Neural crest cell (in vitro differentiated cells): ENCODE results near the gene AS3MT. TPM values are rescaled to one million over a fixed set of nuclear protein-coding genes. Genes with fewer than 3 reads are reported as not detected.

Experiments
- DNase-seq: peaks from one replicate; pipeline ENCODE4 v3.0.0; 2021; ENCODE audit warnings: low read depth, mixed read lengths, low spot score
- H3K27ac Mint-ChIP-seq: one replicate; pipeline ENCODE4 v1.8.0; 2021; ENCODE audit warnings: mild to moderate bottlenecking, mixed read lengths; ENCODE audit not compliant: unreplicated experiment
- H3K27me3 Mint-ChIP-seq: 2 replicates; pipeline ENCODE4 v1.8.0; 2021; ENCODE audit warnings: low read depth, mild to moderate bottlenecking, mixed read lengths
- H3K36me3 Mint-ChIP-seq: 2 replicates; pipeline ENCODE4 v1.8.0; 2021; ENCODE audit warnings: low read depth, mild to moderate bottlenecking, mixed read lengths
- H3K4me1 Mint-ChIP-seq: 2 replicates; pipeline ENCODE4 v1.8.0; 2021; ENCODE audit warnings: mixed read lengths
- H3K4me3 Mint-ChIP-seq: one replicate; pipeline ENCODE4 v1.8.0; 2021; ENCODE audit warnings: mild to moderate bottlenecking, mixed read lengths
- H3K9me3 Mint-ChIP-seq: 2 replicates; pipeline ENCODE4 v1.8.0; 2021; ENCODE audit warnings: mixed read lengths
- total RNA-seq: library from RNA; stranded (reverse); gene quantifications from 2 replicates; pipeline ENCODE4 v1.2.1, GENCODE V29; 2021
- TF ChIP-seq, protein P1 (sequence below): fragments of 200-600 bp; sonication (generic); conservative IDR thresholded peaks from 2 replicates; pipeline ENCODE4 v1.5.0; 2021; ENCODE audit warnings: antibody characterized with exemption, mild to moderate bottlenecking

The AS3MT gene
- total RNA-seq, 1 donor from 2014 or later, result 10.4 TPM

DNA sequence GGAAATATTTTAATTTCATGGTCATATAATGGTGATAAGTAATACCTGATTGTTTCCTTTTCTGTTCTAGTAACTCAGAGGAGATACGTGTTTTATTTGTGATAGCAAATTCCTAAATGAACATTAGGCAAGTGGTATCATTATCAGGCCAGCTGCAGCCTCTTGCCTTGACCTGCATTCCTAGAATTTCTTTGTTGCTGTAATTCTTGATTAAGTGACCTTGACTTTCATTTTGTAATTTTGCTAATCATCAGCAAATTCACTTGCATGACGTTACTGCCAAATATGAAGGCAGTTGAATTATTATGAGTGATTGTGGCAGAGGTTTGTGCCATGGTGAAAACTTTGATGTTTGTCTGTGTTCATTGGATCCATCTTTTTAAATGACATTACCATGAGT lies 5.6 kb upstream of the AS3MT start:
- TF ChIP-seq, protein P1, sequence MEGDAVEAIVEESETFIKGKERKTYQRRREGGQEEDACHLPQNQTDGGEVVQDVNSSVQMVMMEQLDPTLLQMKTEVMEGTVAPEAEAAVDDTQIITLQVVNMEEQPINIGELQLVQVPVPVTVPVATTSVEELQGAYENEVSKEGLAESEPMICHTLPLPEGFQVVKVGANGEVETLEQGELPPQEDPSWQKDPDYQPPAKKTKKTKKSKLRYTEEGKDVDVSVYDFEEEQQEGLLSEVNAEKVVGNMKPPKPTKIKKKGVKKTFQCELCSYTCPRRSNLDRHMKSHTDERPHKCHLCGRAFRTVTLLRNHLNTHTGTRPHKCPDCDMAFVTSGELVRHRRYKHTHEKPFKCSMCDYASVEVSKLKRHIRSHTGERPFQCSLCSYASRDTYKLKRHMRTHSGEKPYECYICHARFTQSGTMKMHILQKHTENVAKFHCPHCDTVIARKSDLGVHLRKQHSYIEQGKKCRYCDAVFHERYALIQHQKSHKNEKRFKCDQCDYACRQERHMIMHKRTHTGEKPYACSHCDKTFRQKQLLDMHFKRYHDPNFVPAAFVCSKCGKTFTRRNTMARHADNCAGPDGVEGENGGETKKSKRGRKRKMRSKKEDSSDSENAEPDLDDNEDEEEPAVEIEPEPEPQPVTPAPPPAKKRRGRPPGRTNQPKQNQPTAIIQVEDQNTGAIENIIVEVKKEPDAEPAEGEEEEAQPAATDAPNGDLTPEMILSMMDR, result no peak
- Mint-ChIP-seq H3K36me3 (no peaks in the 10 kb centered on the region), H3K27ac (no peak overlapping the region), H3K4me1 (peaks cover under 1% of the 10 kb centered on the region), H3K9me3 (no peaks in the 10 kb centered on the region), H3K4me3 (no peak overlapping the region), H3K27me3 (no peaks in the 10 kb centered on the region)
- DNase-seq, result no peak

DNA sequence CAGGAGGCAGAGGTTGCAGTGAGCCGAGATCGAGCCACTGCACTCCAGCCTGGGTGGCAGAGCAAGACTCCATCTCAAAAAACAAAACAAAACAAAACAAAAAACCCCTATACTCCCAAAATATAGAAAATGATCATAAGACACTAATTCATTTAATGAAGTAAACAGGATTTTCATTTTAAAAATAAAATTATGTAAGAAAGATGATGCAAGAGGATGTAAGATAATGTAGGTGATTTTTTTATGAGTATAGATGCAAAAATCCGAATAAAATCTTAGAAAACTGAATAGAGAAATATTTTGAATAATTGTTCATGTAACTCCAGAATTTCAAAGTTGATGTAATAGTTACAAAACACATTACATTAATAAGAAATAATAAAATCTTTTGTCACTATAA lies 3.6 kb upstream of the AS3MT start:
- TF ChIP-seq, protein P1, result no peak

DNA sequence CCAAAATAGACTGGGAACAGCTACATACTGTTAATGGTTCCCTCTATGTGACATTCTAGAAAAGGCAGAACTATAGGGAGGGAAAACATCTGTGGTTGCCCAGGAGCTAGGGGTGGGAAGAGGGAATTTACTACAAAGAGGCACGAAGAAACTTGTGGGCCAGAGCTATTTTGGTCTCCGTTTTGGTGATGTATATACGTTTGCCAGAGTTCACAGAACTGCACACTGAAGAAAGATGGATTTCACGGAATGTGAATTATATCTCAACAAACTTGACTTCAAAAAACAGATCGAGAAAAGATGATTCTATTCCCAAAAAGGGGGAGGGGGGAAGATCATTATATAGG lies 386 bp upstream of the AS3MT start:
- TF ChIP-seq, protein P1, result no peak
- peak overlapping the region; percentile 76 for H3K27ac Mint-ChIP-seq
- no peaks in the 10 kb centered on the region for H3K27me3 Mint-ChIP-seq
- peaks cover 2% of the 10 kb centered on the region for H3K9me3 Mint-ChIP-seq
- DNase-seq, result no peak
- peak overlapping the region; percentile 90 for H3K4me3 Mint-ChIP-seq
- peaks cover 20% of the 10 kb centered on the region for H3K4me1 Mint-ChIP-seq
- no peaks in the 10 kb centered on the region for H3K36me3 Mint-ChIP-seq

More for the DNA sequence above, 3.6 kb upstream of the AS3MT start:
- H3K4me3 Mint-ChIP-seq, result no peak overlapping the region
- no peaks in the 10 kb centered on the region for H3K36me3 Mint-ChIP-seq
- no peak for DNase-seq
- H3K27me3 Mint-ChIP-seq, result no peaks in the 10 kb centered on the region
- H3K4me1 Mint-ChIP-seq, result peaks cover 18% of the 10 kb centered on the region
- no peaks in the 10 kb centered on the region for H3K9me3 Mint-ChIP-seq
- H3K27ac Mint-ChIP-seq, result no peak overlapping the region

DNA sequence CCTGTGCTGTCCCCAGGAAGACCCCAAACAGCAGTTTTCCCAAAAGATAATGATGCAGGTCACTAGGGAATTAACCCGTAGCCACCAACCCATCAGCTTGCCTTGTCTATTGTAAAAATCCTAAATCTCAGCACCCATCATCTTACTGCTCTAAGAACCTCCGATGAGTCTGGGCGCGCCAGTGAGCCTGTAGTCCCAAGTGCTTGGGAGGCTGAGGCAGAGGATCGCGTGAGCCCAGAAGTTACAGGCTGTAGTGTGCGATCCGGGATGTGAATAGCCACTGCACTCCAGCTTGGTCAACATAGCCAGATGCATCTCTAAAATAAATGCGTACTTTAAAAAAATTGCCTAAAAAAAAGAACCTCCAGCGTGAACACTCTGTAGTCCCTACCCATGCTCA lies 951 bp downstream of the AS3MT start:
- TF ChIP-seq, protein P1, result no peak
- Mint-ChIP-seq H3K9me3 (peaks cover 2% of the 10 kb centered on the region), H3K27ac (peak overlapping the region; percentile 91), H3K27me3 (no peaks in the 10 kb centered on the region), H3K36me3 (no peaks in the 10 kb centered on the region), H3K4me3 (peak overlapping the region; percentile 91), H3K4me1 (peaks cover 20% of the 10 kb centered on the region)
- DNase-seq, result no peak

DNA sequence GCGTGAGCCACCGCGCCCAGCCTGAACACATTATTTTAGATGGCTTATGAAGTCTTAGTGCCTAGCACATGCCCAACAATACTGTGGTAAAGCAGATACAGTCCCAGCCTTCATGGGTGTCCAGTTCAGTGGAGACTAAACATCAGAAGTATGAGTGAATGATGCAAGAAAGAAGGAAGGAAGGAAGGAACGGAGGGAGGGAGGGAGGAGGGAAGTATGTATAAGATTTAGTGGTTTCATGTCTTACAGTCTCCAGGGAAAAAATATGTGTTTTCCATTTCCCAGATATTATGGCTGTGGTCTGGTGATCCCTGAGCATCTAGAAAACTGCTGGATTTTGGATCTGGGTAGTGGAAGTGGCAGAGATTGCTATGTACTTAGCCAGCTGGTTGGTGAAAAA lies 2.9 kb downstream of the AS3MT start:
- no peaks in the 10 kb centered on the region for H3K36me3 Mint-ChIP-seq
- no peak overlapping the region for H3K27ac Mint-ChIP-seq
- H3K9me3 Mint-ChIP-seq, result peaks cover 2% of the 10 kb centered on the region
- no peaks in the 10 kb centered on the region for H3K27me3 Mint-ChIP-seq
- no peak overlapping the region for H3K4me3 Mint-ChIP-seq
- DNase-seq, result no peak
- H3K4me1 Mint-ChIP-seq, result peaks cover 20% of the 10 kb centered on the region
- TF ChIP-seq, protein P1, result no peak

DNA sequence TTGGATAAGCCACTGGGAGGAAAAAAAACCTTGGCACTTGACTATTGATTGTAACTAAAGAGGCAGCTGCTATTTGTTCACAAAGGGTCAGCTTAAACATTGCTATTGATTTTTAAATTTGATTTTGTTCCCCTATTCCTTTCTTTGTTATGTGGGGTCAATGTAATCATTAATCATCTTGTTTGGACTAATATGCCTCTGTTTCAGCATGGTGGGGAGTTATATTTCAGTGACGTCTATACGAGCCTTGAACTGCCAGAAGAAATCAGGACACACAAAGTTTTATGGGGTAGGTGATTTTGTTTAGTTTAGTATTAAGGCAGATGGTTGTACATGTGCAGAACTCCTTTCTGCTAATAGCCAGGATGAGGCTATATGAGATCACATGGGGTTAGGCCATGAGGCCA lies 7.5 kb downstream of the AS3MT start:
- TF ChIP-seq, protein P1, result no peak
- DNase-seq, result no peak
- no peaks in the 10 kb centered on the region for H3K9me3 Mint-ChIP-seq
- H3K4me1 Mint-ChIP-seq, result no peaks in the 10 kb centered on the region
- no peak overlapping the region for H3K27ac Mint-ChIP-seq
- H3K4me3 Mint-ChIP-seq, result no peak overlapping the region
- no peaks in the 10 kb centered on the region for H3K36me3 Mint-ChIP-seq
- H3K27me3 Mint-ChIP-seq, result no peaks in the 10 kb centered on the region
